CD4-positive, alpha-beta T cell (primary cell): ENCODE data around the gene ITIH6. TPM values are rescaled to one million over a fixed set of nuclear protein-coding genes. Genes with fewer than 3 reads are reported as not detected.
"Not testable (repeated sequence)": the region's sequence is repeated elsewhere in the genome, so short reads cannot be mapped to it uniquely, and the experiment has no call there.

Experiments
- ATAC-seq: fragments of 200-7000 bp; cut with Tn5 transposase; one replicate; pipeline ENCODE4 v1.10.0; 2022; ENCODE audit warnings: mild to moderate bottlenecking; ENCODE audit not compliant: poor library complexity
- CTCF ChIA-PET: fragments of 350-600 bp; sonication (Branson Sonifier 250); formaldehyde crosslinking; loops from one replicate; lab custom pipeline; 2021; ENCODE audit warnings: antibody characterized with exemption, inconsistent platforms; lab: Charles Lee
- POLR2A ChIA-PET: fragments of 350-600 bp; sonication (Branson Sonifier 250); formaldehyde crosslinking; loops from one replicate; lab custom pipeline; 2021; ENCODE audit warnings: antibody characterized with exemption, inconsistent platforms; lab: Charles Lee
- DNase-seq, 14 experiments: peaks; one replicate each; pipeline ENCODE4 v3.0.0-alpha.2; 2013 to 2020; ENCODE audit warnings: mixed read lengths in 2 of 14
- H3K27ac ChIP-seq, 2 donors: one replicate each; pipeline versions ENCODE4 v1.5.1 to v1.7.0; 2013; ENCODE audit warnings: low read length in 2 of 2, low read depth in 1 of 2, mild to moderate bottlenecking in 1 of 2
- H3K27me3 ChIP-seq, 2 experiments: 1 replicate in 1 of 2; 2 replicates in 1 of 2; pipeline versions ENCODE4 v1.6.1 to v1.7.0; 2013; ENCODE audit warnings: low read length in 2 of 2, control low read depth in 1 of 2, mild to moderate bottlenecking in 1 of 2, moderate library complexity in 1 of 2; ENCODE audit not compliant: insufficient read depth in 2 of 2, control insufficient read depth in 1 of 2
- H3K36me3 ChIP-seq: one replicate; pipeline ENCODE4 v1.6.1; 2013; ENCODE audit warnings: low read length, control low read depth; ENCODE audit not compliant: insufficient read depth
- H3K4me1 ChIP-seq: one replicate; pipeline ENCODE4 v1.6.1; 2013; ENCODE audit warnings: low read length, control low read depth; ENCODE audit not compliant: insufficient read depth
- H3K4me3 ChIP-seq: one replicate; pipeline ENCODE4 v1.5.1; 2013; ENCODE audit warnings: mild to moderate bottlenecking, low read length, moderate library complexity
- H3K9me3 ChIP-seq, 2 experiments: 1 replicate in 1 of 2; 2 replicates in 1 of 2; pipeline versions ENCODE4 v1.6.1 to v1.7.0; 2013; ENCODE audit warnings: low read length in 2 of 2, mild to moderate bottlenecking in 2 of 2, control low read depth in 1 of 2, moderate library complexity in 1 of 2; ENCODE audit not compliant: control insufficient read depth in 1 of 2, insufficient read depth in 1 of 2
- H3K27ac Mint-ChIP-seq: one replicate; pipeline ENCODE4 v1.8.0; 2020; ENCODE audit warnings: mixed read lengths
- H3K27me3 Mint-ChIP-seq: one replicate; pipeline ENCODE4 v1.8.0; 2021; ENCODE audit warnings: mixed read lengths
- H3K36me3 Mint-ChIP-seq: one replicate; pipeline ENCODE4 v1.8.0; 2021; ENCODE audit warnings: low read depth, mixed read lengths
- H3K4me1 Mint-ChIP-seq: one replicate; pipeline ENCODE4 v1.8.0; 2021; ENCODE audit warnings: low read depth, mixed read lengths
- H3K4me3 Mint-ChIP-seq: one replicate; pipeline ENCODE4 v1.8.0; 2020; ENCODE audit warnings: mild to moderate bottlenecking, mixed read lengths
- H3K9me3 Mint-ChIP-seq: one replicate; pipeline ENCODE4 v1.8.0; 2020; ENCODE audit warnings: mixed read lengths
- CTCF ChIP-seq: fragments of 200-600 bp; IDR thresholded peaks from one replicate; pipeline ENCODE4 v1.8.0; 2022; ENCODE audit warnings: antibody characterized with exemption, mild to moderate bottlenecking
- intact Hi-C, 2 experiments: fragments of 100-400 bp; cut with DNase I in 1 of 2; cut with micrococcal nuclease in 1 of 2; formaldehyde crosslinking; loops; one replicate each; pipeline versions ENCODE4 v1.15.1 to v1.9.0; 2023 to 2025; cut with DNase I, micrococcal nuclease
- total RNA-seq, 174 experiments: library from RNA in 2 of 174; stranded (reverse) in 2 of 174; gene quantifications; one replicate each; pipeline ENCODE4 v1.2.3 and lab custom pipeline; 2021 to 2026

ITIH6 gene
- total RNA-seq, 2 experiments from 2014 or later = not detected

GRCh38 chrX:54785901-54786300, 12.2 kb downstream of the ITIH6 start:
- Mint-ChIP-seq H3K9me3 (no peaks in the 10 kb centered on the region), H3K4me1 (no peaks in the 10 kb centered on the region), H3K4me3 (no peak overlapping the region), H3K36me3 (no peaks in the 10 kb centered on the region), H3K27me3 (no peaks in the 10 kb centered on the region), H3K27ac (no peak overlapping the region)
- Histone ChIP-seq H3K4me1 (no peaks in the 10 kb centered on the region), H3K36me3 (no peaks in the 10 kb centered on the region), H3K27me3 (no peaks in the 10 kb centered on the region), H3K4me3 (no peak overlapping the region), H3K9me3 (no peaks in the 10 kb centered on the region), H3K27ac (no peak overlapping the region)
- ChIA-PET CTCF (no interaction called here), POLR2A (interaction anchor here (1.0 kb wide), 1 partner anchor 146 kb away, joined by 4 read pairs; no protein-coding TSS in a partner anchor)
- ATAC-seq = no peak
- DNase-seq = no peak
- no peak for TF ChIP-seq CTCF
- intact Hi-C loops = loop anchor here (2.0 to 10.0 kb wide), 4 partner anchors 144 to 539 kb away; no protein-coding TSS in a partner anchor

GRCh38 chrX:54776987-54777672, 20.9 kb downstream of the ITIH6 start:
- intact Hi-C loops = loop anchor here in 1 of 2 experiments (2.0 kb wide), 1 partner anchor 18 kb away; no protein-coding TSS in a partner anchor
- Histone ChIP-seq H3K27ac (no peak overlapping the region), H3K4me1 (peaks cover 13% of the 10 kb centered on the region), H3K4me3 (no peak overlapping the region), H3K36me3 (no peaks in the 10 kb centered on the region), H3K9me3 (no peaks in the 10 kb centered on the region), H3K27me3 (no peaks in the 10 kb centered on the region)
- Mint-ChIP-seq H3K27ac (no peak overlapping the region), H3K4me3 (no peak overlapping the region), H3K9me3 (no peaks in the 10 kb centered on the region), H3K4me1 (peaks cover 13% of the 10 kb centered on the region), H3K36me3 (no peaks in the 10 kb centered on the region), H3K27me3 (no peaks in the 10 kb centered on the region)
- CTCF ChIA-PET = no interaction called here
- no peak for TF ChIP-seq CTCF
- peak in 2 of 14 experiments; percentile 7 to 25 for DNase-seq
- ATAC-seq = no peak
- POLR2A ChIA-PET = no interaction called here

- Mint-ChIP-seq H3K4me1 (peaks cover 13% of the 10 kb centered on the region), H3K9me3 (no peaks in the 10 kb centered on the region), H3K27me3 (no peaks in the 10 kb centered on the region), H3K4me3 (no peak overlapping the region), H3K36me3 (no peaks in the 10 kb centered on the region), H3K27ac (no peak overlapping the region)
- intact Hi-C loops = loop anchor here in 1 of 2 experiments (2.0 kb wide), 1 partner anchor 17 kb away; no protein-coding TSS in a partner anchor
- TF ChIP-seq CTCF = no peak
- Histone ChIP-seq H3K36me3 (no peaks in the 10 kb centered on the region), H3K9me3 (no peaks in the 10 kb centered on the region), H3K4me1 (peaks cover 13% of the 10 kb centered on the region), H3K27ac (no peak overlapping the region), H3K4me3 (no peak overlapping the region), H3K27me3 (no peaks in the 10 kb centered on the region)
- DNase-seq (no peak), ATAC-seq (no peak)
- ChIA-PET CTCF (no interaction called here), POLR2A (no interaction called here)
Observed at GRCh38 chrX:54776061-54776460, 22.0 kb downstream of the ITIH6 start.

- H3K27me3 ChIP-seq, H3K4me3 ChIP-seq, intact Hi-C loops, H3K4me3 Mint-ChIP-seq, H3K36me3 Mint-ChIP-seq, DNase-seq, H3K9me3 Mint-ChIP-seq, H3K27ac ChIP-seq, H3K27ac Mint-ChIP-seq, ATAC-seq, POLR2A ChIA-PET, H3K36me3 ChIP-seq, H3K9me3 ChIP-seq, H3K27me3 Mint-ChIP-seq, CTCF ChIA-PET: not testable (repeated sequence)
- peaks cover 13% of the 10 kb centered on the region for H3K4me1 ChIP-seq
- peaks cover 13% of the 10 kb centered on the region for H3K4me1 Mint-ChIP-seq
Observed at GRCh38 chrX:54774391-54775094, 23.5 kb downstream of the ITIH6 start.
